Caco-2 (cell line): ENCODE measurements around the gene ARID1A. TPM values are rescaled to one million over a fixed set of nuclear protein-coding genes. Genes with fewer than 3 reads are reported as not detected.

Experiments
- BruUV-seq: library from RNA; stranded (reverse); fragments of 400-500 nt; replicated peaks from 2 replicates; lab custom pipeline; 2021; lab: Mats Ljungman, UMichigan
- CTCF ChIA-PET: fragments of 300-600 bp; sonication (Branson Sonifier 250); formaldehyde crosslinking; loops from one replicate; lab custom pipeline; 2022; ENCODE audit warnings: antibody characterized with exemption; lab: Charles Lee
- POLR2A ChIA-PET: fragments of 300-600 bp; sonication (Branson Sonifier 250); formaldehyde crosslinking; loops from one replicate; lab custom pipeline; 2022; ENCODE audit warnings: antibody characterized with exemption; lab: Charles Lee
- DNase-seq, 2 experiments: peaks; one replicate each; pipeline versions ENCODE4 v3.0.0 to v3.0.0-alpha.2; 2020 to 2022
- H3K27me3 ChIP-seq: replicated peaks from 2 replicates; pipeline ENCODE4 v1.6.0; 2011; ENCODE audit warnings: low read length; ENCODE audit not compliant: control insufficient read depth, insufficient read depth
- H3K36me3 ChIP-seq: 2 replicates; pipeline ENCODE4 v1.5.1; 2011; ENCODE audit warnings: low read length; ENCODE audit not compliant: control insufficient read depth, insufficient read depth
- H3K4me1 ChIP-seq: fragments of 250-450 bp; sonication (Bioruptor Pico); 2 replicates; pipeline ENCODE4 v1.5.1; 2020; ENCODE audit warnings: mild to moderate bottlenecking
- H3K4me3 ChIP-seq: 2 replicates; pipeline ENCODE4 v1.5.1; 2011; ENCODE audit warnings: low read depth, mild to moderate bottlenecking, control low read depth, low read length
- H3K9me3 ChIP-seq: fragments of 250-450 bp; sonication (Bioruptor Pico); 2 replicates; pipeline ENCODE4 v1.5.1; 2020; ENCODE audit warnings: mild to moderate bottlenecking, moderate library complexity
- H3K27ac Mint-ChIP-seq: one replicate; pipeline ENCODE4 v1.8.0; 2022; ENCODE audit warnings: mixed read lengths; ENCODE audit not compliant: unreplicated experiment
- H3K27me3 Mint-ChIP-seq: one replicate; pipeline ENCODE4 v1.8.0; 2022; ENCODE audit warnings: mixed read lengths; ENCODE audit not compliant: insufficient read depth, unreplicated experiment
- H3K36me3 Mint-ChIP-seq: one replicate; pipeline ENCODE4 v1.8.0; 2022; ENCODE audit warnings: mild to moderate bottlenecking, mixed read lengths; ENCODE audit not compliant: insufficient read depth, unreplicated experiment
- H3K4me1 Mint-ChIP-seq: one replicate; pipeline ENCODE4 v1.8.0; 2022; ENCODE audit warnings: low read depth, mixed read lengths; ENCODE audit not compliant: unreplicated experiment
- H3K4me3 Mint-ChIP-seq: one replicate; pipeline ENCODE4 v1.8.0; 2022; ENCODE audit warnings: mild to moderate bottlenecking, moderate library complexity, mixed read lengths; ENCODE audit not compliant: unreplicated experiment
- H3K9me3 Mint-ChIP-seq: one replicate; pipeline ENCODE4 v1.8.0; 2022; ENCODE audit warnings: mixed read lengths; ENCODE audit not compliant: unreplicated experiment
- intact Hi-C: fragments of 100-400 bp; cut with micrococcal nuclease; formaldehyde crosslinking; loops from one replicate; pipeline ENCODE4 v1.10.0; 2022; ENCODE audit not compliant: unreplicated experiment
- total RNA-seq: library from RNA; stranded (reverse); gene quantifications from 2 replicates; pipeline ENCODE4 v1.2.3, GENCODE V29; 2022
- TF ChIP-seq, protein P1 (sequence below), 2 experiments: fragments of 200-600 bp in 1 of 2; IDR thresholded peaks; 1 replicate in 1 of 2; 2 replicates in 1 of 2; pipeline versions ENCODE4 v1.5.1 to v1.8.0; 2011 to 2022; ENCODE audit warnings: antibody characterized with exemption in 1 of 2, control low read depth in 1 of 2, inconsistent platforms in 1 of 2, low read depth in 1 of 2, low read length in 1 of 2, mild to moderate bottlenecking in 1 of 2, moderate library complexity in 1 of 2; ENCODE audit not compliant: insufficient read depth in 1 of 2, severe bottlenecking in 1 of 2, unreplicated experiment in 1 of 2

Gene ARID1A
- total RNA-seq, 1 experiment from 2014 or later, result 66.5 TPM

DNA sequence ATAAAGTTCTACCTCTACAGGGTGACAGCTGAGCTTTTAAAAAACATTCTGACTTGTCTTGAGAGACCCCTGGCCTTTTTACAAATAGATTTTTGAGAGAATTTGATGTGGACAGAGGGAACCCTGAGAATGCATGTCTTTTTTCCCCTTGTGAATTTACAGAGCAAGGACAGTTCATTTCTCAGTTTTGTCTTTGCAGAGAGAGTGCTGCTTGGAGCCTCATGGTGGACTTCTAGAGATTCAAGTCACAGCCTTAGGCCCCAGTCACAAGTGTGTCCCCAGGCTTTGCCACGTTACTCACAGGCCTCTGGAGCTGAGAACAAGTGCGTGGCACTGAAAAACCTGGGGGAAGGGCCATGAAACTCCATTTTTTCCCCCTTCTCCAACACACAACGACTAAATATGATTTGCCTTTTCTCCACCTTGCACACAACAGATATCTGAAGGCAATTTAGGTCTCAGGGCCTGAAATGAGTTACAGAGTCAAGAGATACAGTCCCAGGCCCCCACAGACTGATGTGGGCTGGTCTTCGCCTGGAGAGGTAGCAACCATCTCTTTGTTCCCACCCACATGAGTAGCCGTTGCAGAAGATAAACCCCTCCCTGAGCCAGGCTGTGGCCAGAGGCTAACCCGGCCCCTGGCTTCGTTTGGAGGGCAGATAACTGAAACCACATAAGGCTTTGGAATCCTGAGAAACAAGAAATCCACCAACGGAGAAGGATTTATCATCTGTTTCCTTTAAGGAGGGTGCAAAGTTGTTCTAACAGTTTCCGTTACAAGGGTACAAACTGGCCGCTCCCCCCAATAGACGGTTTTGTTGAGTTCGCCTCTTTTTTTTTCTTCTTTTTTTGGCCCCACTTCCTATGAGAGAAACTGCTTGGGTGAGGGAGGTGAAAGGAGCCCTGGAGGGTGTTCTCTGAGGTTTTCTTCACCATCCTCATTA, 90.9 kb downstream of the ARID1A start:
- intact Hi-C loops, result no loop called here
- no peaks in the 10 kb centered on the region for H3K9me3 ChIP-seq
- H3K36me3 ChIP-seq, result no peaks in the 10 kb centered on the region
- CTCF ChIA-PET, result interaction anchor here (1.6 kb wide), 1 partner anchor 109 kb away, joined by 6 read pairs; no protein-coding TSS in a partner anchor
- TF ChIP-seq, protein P1, sequence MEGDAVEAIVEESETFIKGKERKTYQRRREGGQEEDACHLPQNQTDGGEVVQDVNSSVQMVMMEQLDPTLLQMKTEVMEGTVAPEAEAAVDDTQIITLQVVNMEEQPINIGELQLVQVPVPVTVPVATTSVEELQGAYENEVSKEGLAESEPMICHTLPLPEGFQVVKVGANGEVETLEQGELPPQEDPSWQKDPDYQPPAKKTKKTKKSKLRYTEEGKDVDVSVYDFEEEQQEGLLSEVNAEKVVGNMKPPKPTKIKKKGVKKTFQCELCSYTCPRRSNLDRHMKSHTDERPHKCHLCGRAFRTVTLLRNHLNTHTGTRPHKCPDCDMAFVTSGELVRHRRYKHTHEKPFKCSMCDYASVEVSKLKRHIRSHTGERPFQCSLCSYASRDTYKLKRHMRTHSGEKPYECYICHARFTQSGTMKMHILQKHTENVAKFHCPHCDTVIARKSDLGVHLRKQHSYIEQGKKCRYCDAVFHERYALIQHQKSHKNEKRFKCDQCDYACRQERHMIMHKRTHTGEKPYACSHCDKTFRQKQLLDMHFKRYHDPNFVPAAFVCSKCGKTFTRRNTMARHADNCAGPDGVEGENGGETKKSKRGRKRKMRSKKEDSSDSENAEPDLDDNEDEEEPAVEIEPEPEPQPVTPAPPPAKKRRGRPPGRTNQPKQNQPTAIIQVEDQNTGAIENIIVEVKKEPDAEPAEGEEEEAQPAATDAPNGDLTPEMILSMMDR (IDR thresholded peaks at IDR 0.05; ENCODE audit: insufficient read depth in 1 of 2, low read depth in 1 of 2, low read length in 1 of 2, severe bottlenecking in 1 of 2, unreplicated experiment in 1 of 2), result no peak
- H3K4me1 Mint-ChIP-seq, result peaks cover 39% of the 10 kb centered on the region
- peak overlapping the region; percentile 87 for H3K4me3 Mint-ChIP-seq
- H3K9me3 Mint-ChIP-seq, result no peaks in the 10 kb centered on the region
- POLR2A ChIA-PET, result interaction anchor here (0.6 to 2.7 kb wide), 2 partner anchors 40 to 94 kb away, joined by 3 to 16 read pairs; no protein-coding TSS in a partner anchor
- peak overlapping the region; percentile 77 for H3K4me3 ChIP-seq
- H3K27ac Mint-ChIP-seq, result peak overlapping the region; percentile 90
- no peaks in the 10 kb centered on the region for H3K27me3 Mint-ChIP-seq
- peaks cover 51% of the 10 kb centered on the region for H3K4me1 ChIP-seq
- no TSS peak for BruUV-seq
- peak; percentile 59 to 61 for DNase-seq
- no peaks in the 10 kb centered on the region for H3K27me3 ChIP-seq
- H3K36me3 Mint-ChIP-seq, result peaks cover 41% of the 10 kb centered on the region

DNA sequence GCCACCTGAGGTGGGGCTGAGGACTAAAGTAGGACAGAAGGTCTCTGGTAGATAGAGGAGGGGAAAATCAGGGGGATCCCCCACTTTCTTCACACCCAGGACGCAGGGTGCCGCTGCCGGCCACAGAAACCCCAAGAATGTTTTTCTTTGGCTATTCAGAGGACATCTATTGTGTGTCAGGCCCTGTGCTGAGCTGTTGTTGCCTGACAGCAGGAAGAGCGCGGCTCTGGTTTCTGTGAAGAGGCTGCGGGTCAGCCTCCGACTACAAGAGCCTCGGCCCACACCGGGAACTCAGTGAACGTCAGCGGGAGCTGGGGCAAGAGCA, 91.5 kb downstream of the ARID1A start:
- no peaks in the 10 kb centered on the region for H3K36me3 ChIP-seq
- no peaks in the 10 kb centered on the region for H3K9me3 ChIP-seq
- BruUV-seq, result TSS peak; percentile 70
- no peaks in the 10 kb centered on the region for H3K9me3 Mint-ChIP-seq
- H3K4me1 Mint-ChIP-seq, result peaks cover 36% of the 10 kb centered on the region
- peak overlapping the region; percentile 90 for H3K27ac Mint-ChIP-seq
- peak overlapping the region; percentile 77 for H3K4me3 ChIP-seq
- TF ChIP-seq, protein P1 (IDR thresholded peaks at IDR 0.05; ENCODE audit: insufficient read depth in 1 of 2, low read depth in 1 of 2, low read length in 1 of 2, severe bottlenecking in 1 of 2, unreplicated experiment in 1 of 2), result no peak
- DNase-seq, result no peak
- intact Hi-C loops, result no loop called here
- no peaks in the 10 kb centered on the region for H3K27me3 ChIP-seq
- H3K4me1 ChIP-seq, result peaks cover 48% of the 10 kb centered on the region
- ChIA-PET POLR2A (interaction anchor here (0.5 to 2.7 kb wide), 4 partner anchors 51 to 103 kb away, joined by 3 to 16 read pairs (median 6); partner anchors contain the start of gene GPN2), CTCF (interaction anchor here (0.7 to 2.3 kb wide), 6 partner anchors 58 to 185 kb away, joined by 3 to 27 read pairs (median 5); no protein-coding TSS in a partner anchor)
- H3K4me3 Mint-ChIP-seq, result peak overlapping the region; percentile 87
- peaks cover 35% of the 10 kb centered on the region for H3K36me3 Mint-ChIP-seq
- H3K27me3 Mint-ChIP-seq, result no peaks in the 10 kb centered on the region
